Esophagus squamous epithelium (tissue), 5 donors: ENCODE data around the gene SCGB3A1. TPM values are rescaled to one million over a fixed set of nuclear protein-coding genes. Genes with fewer than 3 reads are reported as not detected.

Experiments
- DNase-seq: peaks from one replicate; lab custom pipeline; 2025; lab: John Stamatoyannopoulos, UW
- H3K27ac ChIP-seq, 4 donors: fragments of 200-600 bp; sonication (generic); one replicate each; pipeline ENCODE4 v1.5.1; 2016 to 2019; ENCODE audit warnings: mild to moderate bottlenecking in 1 of 4
- H3K27me3 ChIP-seq, 4 donors: fragments of 200-600 bp; sonication (generic); 1 replicate in 3 of 4; 2 replicates in 1 of 4; pipeline versions ENCODE4 v1.5.1 to v1.6.0; 2017 to 2021; ENCODE audit warnings: antibody characterized with exemption in 1 of 4
- H3K36me3 ChIP-seq, 3 donors: fragments of 200-600 bp; sonication (generic); one replicate each; pipeline ENCODE4 v1.5.1; 2016 to 2019
- H3K4me1 ChIP-seq, 3 donors: fragments of 200-600 bp; sonication (generic); one replicate each; pipeline ENCODE4 v1.5.1; 2017 to 2019
- H3K4me3 ChIP-seq, 4 donors: fragments of 200-600 bp; sonication (generic); 1 replicate in 3 of 4; 2 replicates in 1 of 4; pipeline ENCODE4 v1.5.1; 2016 to 2019; ENCODE audit warnings: mild to moderate bottlenecking in 2 of 4, moderate library complexity in 1 of 4
- H3K9me3 ChIP-seq, 3 donors: fragments of 200-600 bp; sonication (generic); one replicate each; pipeline ENCODE4 v1.5.1; 2016 to 2019
- CTCF ChIP-seq, 6 experiments: fragments of 450-650 bp in 4 of 6; fragments of 200-600 bp in 2 of 6; sonication (generic) in 2 of 6; IDR thresholded peaks; one replicate each; pipeline ENCODE4 v1.5.1; 2016 to 2019; ENCODE audit warnings: antibody characterized with exemption in 6 of 6, mild to moderate bottlenecking in 4 of 6, moderate library complexity in 4 of 6
- POLR2A ChIP-seq, 4 donors: fragments of 450-650 bp; IDR thresholded peaks; one replicate each; pipeline ENCODE4 v1.6.1; 2017; ENCODE audit warnings: antibody characterized with exemption in 4 of 4, mild to moderate bottlenecking in 4 of 4, moderate library complexity in 3 of 4
- WGBS, 2 donors: methylation state at CpG; one replicate each; pipeline ENCODE4 v1.1.5; 2018; 5-methylcytosine and 5-hydroxymethylcytosine counted together
- intact Hi-C: fragments of 100-400 bp; cut with DNase I; formaldehyde crosslinking; loops from one replicate; pipeline ENCODE4 v1.15.0; 2022
- total RNA-seq, 4 donors: library from RNA; depleted of rRNA; stranded (reverse); fragments of >200 nt; gene quantifications; one replicate each; pipeline ENCODE4 v1.1.0, GENCODE V29; 2016
- donor health status: DM: yes; HTN: yes; CAD: no.

The SCGB3A1 gene
- total RNA-seq, 4 donors from 2014 or later, result 2.1 to 101 TPM; not detected in 2

- Histone ChIP-seq H3K27ac (peak overlapping the region in 3 of 4 donors; percentile 34 to 61 (median 48)), H3K36me3 (no peaks in the 10 kb centered on the region), H3K27me3 (peaks cover 0 to 48% (median 0%) of the 10 kb centered on the region in 4 donors), H3K4me3 (no peak overlapping the region), H3K4me1 (peaks cover 0 to 23% (median 0%) of the 10 kb centered on the region in 3 donors), H3K9me3 (no peaks in the 10 kb centered on the region)
- 79 to 85% methylated on average over 4 to 8 of the region's 10 CpGs for WGBS, 2 donors
- DNase-seq, result no peak
- TF ChIP-seq CTCF (IDR thresholded peaks at IDR 0.05) (no peak), POLR2A (IDR thresholded peaks at IDR 0.05) (no peak)
- intact Hi-C loops, result no loop called here
These were observed 32.1 kb upstream of the SCGB3A1 start for GRCh38 chr5:180623411-180623834.

GRCh38 chr5:180622910-180623309 lies 31.6 kb upstream of the SCGB3A1 start:
- TF ChIP-seq CTCF (IDR thresholded peaks at IDR 0.05) (no peak), POLR2A (IDR thresholded peaks at IDR 0.05) (no peak)
- no peak for DNase-seq
- intact Hi-C loops, result no loop called here
- H3K27me3 ChIP-seq, result peaks cover 0 to 46% (median 0%) of the 10 kb centered on the region in 4 donors
- no peaks in the 10 kb centered on the region for H3K9me3 ChIP-seq
- H3K4me3 ChIP-seq, result no peak overlapping the region
- H3K27ac ChIP-seq, result peak overlapping the region in 3 of 4 donors; percentile 22 to 48 (median 34)
- 80 to 82% methylated on average over 1 to 4 of the region's 6 CpGs for WGBS, 2 donors
- no peaks in the 10 kb centered on the region for H3K36me3 ChIP-seq
- H3K4me1 ChIP-seq, result peaks cover 0 to 23% (median 0%) of the 10 kb centered on the region in 3 donors

- H3K27me3 ChIP-seq, result peaks cover 0 to 48% (median 0%) of the 10 kb centered on the region in 4 donors
- H3K4me3 ChIP-seq, result no peak overlapping the region
- 89 to 96% methylated on average over 5 to 7 of the region's 32 CpGs for WGBS, 2 donors
- intact Hi-C loops, result no loop called here
- no peaks in the 10 kb centered on the region for H3K36me3 ChIP-seq
- no peaks in the 10 kb centered on the region for H3K9me3 ChIP-seq
- no peak for TF ChIP-seq POLR2A (IDR thresholded peaks at IDR 0.05)
- peaks cover 0 to 23% (median 0%) of the 10 kb centered on the region in 3 donors for H3K4me1 ChIP-seq
- DNase-seq, result no peak
- H3K27ac ChIP-seq, result no peak overlapping the region
These were observed 30.0 kb upstream of the SCGB3A1 start for GRCh38 chr5:180621311-180621710.

- Histone ChIP-seq H3K4me3 (no peak overlapping the region), H3K27me3 (peaks cover 0 to 51% (median 0%) of the 10 kb centered on the region in 4 donors), H3K4me1 (peaks cover 0 to 21% (median 0%) of the 10 kb centered on the region in 3 donors), H3K36me3 (no peaks in the 10 kb centered on the region), H3K9me3 (no peaks in the 10 kb centered on the region), H3K27ac (no peak overlapping the region)
- TF ChIP-seq CTCF (IDR thresholded peaks at IDR 0.05) (no peak), POLR2A (IDR thresholded peaks at IDR 0.05) (no peak)
- intact Hi-C loops, result no loop called here
- no peak for DNase-seq
- whole genome bisulfite sequencing, 2 donors, result 33 to 74% methylated on average over 5 of the region's 14 CpGs
These were observed 28.7 kb upstream of the SCGB3A1 start for GRCh38 chr5:180620014-180620413.

GRCh38 chr5:180619563-180619915 lies 28.2 kb upstream of the SCGB3A1 start:
- Histone ChIP-seq H3K27me3 (peaks cover 0 to 51% (median 0%) of the 10 kb centered on the region in 4 donors), H3K9me3 (no peaks in the 10 kb centered on the region), H3K4me3 (no peak overlapping the region), H3K4me1 (peaks cover 0 to 16% (median 0%) of the 10 kb centered on the region in 3 donors), H3K36me3 (no peaks in the 10 kb centered on the region), H3K27ac (no peak overlapping the region)
- intact Hi-C loops, result no loop called here
- DNase-seq, result no peak
- WGBS, 2 donors, result 83 to 89% methylated on average over 3 to 6 of the region's 22 CpGs
- no peak for TF ChIP-seq POLR2A (IDR thresholded peaks at IDR 0.05)
- no peak for TF ChIP-seq CTCF (IDR thresholded peaks at IDR 0.05)
